ENCODE measurements around the gene RP9. TPM values are rescaled to one million over a fixed set of nuclear protein-coding genes. Genes with fewer than 3 reads are reported as not detected.

The RP9 gene, protein sequence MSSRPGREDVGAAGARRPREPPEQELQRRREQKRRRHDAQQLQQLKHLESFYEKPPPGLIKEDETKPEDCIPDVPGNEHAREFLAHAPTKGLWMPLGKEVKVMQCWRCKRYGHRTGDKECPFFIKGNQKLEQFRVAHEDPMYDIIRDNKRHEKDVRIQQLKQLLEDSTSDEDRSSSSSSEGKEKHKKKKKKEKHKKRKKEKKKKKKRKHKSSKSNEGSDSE
- 13.9 and 16.0 TPM in 2 replicates for total RNA-seq

GRCh38 chr7:33109005-33109757 is at the start of gene RP9:
TSS of gene RP9 (minus strand) at chr7:33109404. CDS start at chr7:33109372, 32 bp downstream.

GRCh38 chr7:33128990-33129805 is 20.0 kb upstream of the RP9 start, which contains the start of gene BBS9:
TSS of gene BBS9 (plus strand) at chr7:33129564. CDS start at chr7:33146253, 16,689 bp downstream.

DNA sequence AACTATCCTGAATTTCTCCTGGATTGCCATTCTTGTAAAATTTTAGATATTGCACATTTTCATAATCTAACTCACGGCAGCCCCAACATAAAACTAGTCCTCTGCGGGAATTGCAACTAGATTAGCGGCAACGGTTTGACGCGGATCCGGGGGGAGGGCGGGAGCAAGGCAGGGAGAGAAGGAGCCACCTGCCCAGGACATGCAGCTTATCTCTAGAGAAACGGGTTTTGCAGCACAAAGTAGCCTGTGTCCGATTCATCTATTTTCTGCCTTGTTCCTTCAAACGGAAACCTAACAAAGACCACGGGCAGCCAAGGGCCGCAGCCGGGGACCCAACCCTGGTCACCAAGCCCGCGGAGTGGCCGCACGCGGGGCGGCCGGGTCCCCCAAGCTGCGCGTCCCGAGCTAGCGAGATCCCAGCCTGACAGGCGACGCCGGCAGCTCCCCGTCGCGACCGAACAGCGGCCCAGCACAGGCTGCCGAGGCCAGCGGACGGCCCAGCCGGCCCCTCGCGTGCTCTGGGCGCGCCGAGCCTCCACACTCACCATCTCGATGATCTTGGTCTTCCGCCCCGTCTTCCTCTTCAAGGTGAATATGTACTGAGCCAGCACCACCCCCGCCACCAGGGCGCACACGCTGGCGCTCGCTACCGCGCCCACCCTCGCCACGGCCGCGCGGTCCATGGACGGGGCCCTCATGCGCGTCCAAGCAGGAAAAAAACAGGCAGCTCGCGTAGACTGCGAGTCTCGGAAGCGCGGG is 47.0 kb downstream of the RP9 start, which contains the start of gene NT5C3A:
NT5C3A (minus strand) TSS at position 754 of the 759 bp plus-strand sequence; CDS start at position 683, 71 bp downstream.

Other genes starting within 250 kb of the RP9 start
- gene KBTBD2, start 217.6 kb downstream of the RP9 start, total RNA-seq, result 34.2 and 38.3 TPM in 2 replicates
- 104 and 117 TPM in 2 replicates for gene FKBP9, start 152.0 kb downstream of the RP9 start, total RNA-seq
- gene NT5C3A, start 46.6 kb downstream of the RP9 start, total RNA-seq, result 17.2 and 25.2 TPM in 2 replicates
- 7.1 and 10.7 TPM in 2 replicates for gene BBS9, start 20.2 kb upstream of the RP9 start, total RNA-seq